Pancreas (tissue), 10 donors: ENCODE data around the gene ITPR3. TPM values are rescaled to one million over a fixed set of nuclear protein-coding genes. Genes with fewer than 3 reads are reported as not detected.

Experiments used
- ATAC-seq, 4 donors: fragments of 200-7000 bp; cut with Tn5 transposase; one replicate each; pipeline versions ENCODE4 v1.8.0 to v1.9.1; 2020; ENCODE audit warnings: mild to moderate bottlenecking in 4 of 4, moderate library complexity in 4 of 4
- DNase-seq, 6 donors: peaks; one replicate each; pipeline ENCODE4 v3.0.0-alpha.2; 2020
- FAIRE-seq: peaks from 2 replicates; lab custom pipeline; 2012; peaks lifted over from hg19 to GRCh38; lab: Jason Lieb, UNC
- H3K27ac ChIP-seq, 4 donors: fragments of 200-600 bp; sonication (generic); 1 replicate in 3 of 4; 2 replicates in 1 of 4; pipeline versions ENCODE4 v1.5.0 to v1.8.0; 2020
- H3K27me3 ChIP-seq, 4 donors: fragments of 200-600 bp; one replicate each; pipeline ENCODE4 v1.8.0; 2021
- H3K36me3 ChIP-seq, 3 donors: fragments of 200-600 bp; sonication (generic) in 1 of 3; one replicate each; pipeline versions ENCODE4 v1.5.0 to v1.8.0; 2020 to 2021
- H3K4me1 ChIP-seq, 3 donors: fragments of 200-600 bp; one replicate each; pipeline ENCODE4 v1.8.0; 2021
- H3K4me3 ChIP-seq, 4 donors: fragments of 200-600 bp; sonication (generic) in 2 of 4; one replicate each; pipeline versions ENCODE4 v1.5.0 to v1.8.0; 2020 to 2021
- H3K9me3 ChIP-seq, 4 donors: fragments of 200-600 bp; one replicate each; pipeline ENCODE4 v1.8.0; 2021
- WGBS, 2 donors: extraction: QIAGEN DNeasy Blood & Tissue Kit; methylation state at CpG; one replicate each; pipeline ENCODE4 v1.1.7; 2013; 5-methylcytosine and 5-hydroxymethylcytosine counted together
- intact Hi-C, 3 donors: fragments of 100-400 bp; cut with DNase I; formaldehyde crosslinking; loops; one replicate each; pipeline versions ENCODE4 v1.11.1 to v1.14.2; 2022
- polyA plus RNA-seq, 2 donors: library from polyadenylated mRNA; stranded (reverse); fragments of 200-250 nt; gene quantifications; one replicate each; pipeline ENCODE4 v1.2.3, GENCODE V29; 2013
- total RNA-seq, 6 donors: library from RNA; stranded (reverse); fragmentation: NEBNext Ultra II Directional in 4 of 6; extraction: Animal tissue kit (Norgen Biotek cat#: 25700) in 4 of 6; gene quantifications; one replicate each; pipeline versions ENCODE4 v1.2.1 to v1.2.4, GENCODE V29; 2021 to 2023
- TF ChIP-seq, protein P1 (sequence below), 4 donors: fragments of 200-600 bp; sonication (generic) in 3 of 4; IDR thresholded peaks; one replicate each; pipeline versions ENCODE4 v1.5.0 to v1.8.0; 2021; ENCODE audit warnings: antibody characterized with exemption in 4 of 4
- donor health status: healthy with polysubstance abuse.
- donor health status: DM: no; HTN: no; CAD: no; lungs with moderate emphysema.
- donor health status: DM: no; HTN: no; CAD: no.
- donor health status: control.
- donor health status: control.
- donor health status: Bipolar disorder and iron deficiency.
- donor health status: DM: yes; HTN: yes; CAD: no.
- donor health status: DM: no; HTN: no; CAD: no.
- donor health status: DM: no; HTN: no; CAD: no.
- donor health status: DM: yes; HTN: yes; CAD: no.

ITPR3 gene
- total and polyA plus RNA-seq, 8 donors = 9.1 to 20.3 (median 12.9) TPM

DNA sequence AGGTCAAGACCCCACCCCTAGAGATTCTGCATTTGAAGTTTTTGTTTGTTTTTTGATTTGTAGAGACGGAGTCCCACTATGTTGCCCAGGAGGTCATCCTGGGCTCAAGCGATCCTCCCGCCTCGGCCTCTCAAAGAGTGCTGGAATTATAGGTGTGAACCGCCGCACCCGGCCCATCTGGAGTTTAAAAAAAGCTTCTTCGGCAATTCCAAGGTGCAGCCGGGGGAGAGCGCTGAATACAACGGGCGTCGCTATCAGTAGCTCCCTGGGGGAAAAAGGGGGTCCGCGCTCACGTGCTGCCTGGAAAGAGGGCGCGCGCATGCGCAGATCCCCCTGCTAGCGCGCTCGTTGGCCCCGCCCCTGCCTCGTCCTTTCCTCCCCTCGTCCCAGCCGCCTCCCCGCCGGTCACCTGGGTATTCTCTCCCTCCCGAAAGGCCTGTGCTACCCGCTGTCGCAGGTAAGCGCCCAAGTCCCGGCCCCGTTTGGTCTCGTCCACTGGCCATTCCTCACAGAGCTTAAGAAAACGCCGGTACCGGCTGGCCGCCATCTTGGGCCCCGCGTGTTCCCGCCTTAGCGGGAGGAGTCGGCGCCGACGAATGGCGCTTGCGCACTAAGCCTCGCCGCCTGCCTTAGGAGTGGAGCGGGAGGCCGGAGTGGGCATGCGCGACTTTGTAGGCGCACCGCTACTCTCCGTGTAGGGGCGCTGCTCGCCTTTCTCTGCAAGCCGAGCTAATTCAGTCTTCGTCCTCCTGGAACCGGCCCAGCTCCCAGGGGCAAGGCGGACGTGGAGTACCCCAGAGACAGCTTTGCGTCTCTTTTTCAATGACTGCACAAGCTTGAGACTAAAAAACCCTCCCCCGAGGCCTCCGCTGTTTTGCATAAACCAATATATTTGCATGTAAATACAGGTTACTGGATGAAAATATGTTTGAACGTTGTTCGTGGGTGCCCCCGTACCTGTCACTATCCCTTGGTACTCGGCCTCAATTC is 90.3 kb downstream of the ITPR3 start, which contains the start of gene UQCC2:
Gene UQCC2, minus strand, starts transcription at position 561 of the 990 bp plus-strand sequence. Its CDS starts 14 bp downstream, at position 547.
- intact Hi-C loops = loop anchor here in 1 of 3 donors (5.0 kb wide), 1 partner anchor 51 kb away; no protein-coding TSS in a partner anchor
- peak; percentile 96 to 100 (median 98) for DNase-seq
- Histone ChIP-seq H3K4me3 (peak within 1 kb of the TSS; percentile 58 to 90 (median 88)), H3K4me1 (peaks cover 12 to 24% (median 14%) of the 10 kb centered on the region in 3 donors), H3K27me3 (no peaks in the 10 kb centered on the region), H3K9me3 (no peaks in the 10 kb centered on the region), H3K27ac (peak within 1 kb of the TSS; percentile 69 to 90 (median 87)), H3K36me3 (no peaks in the 10 kb centered on the region)
- peak; percentile 90 to 96 (median 96) for ATAC-seq
- WGBS, 2 donors = 1% methylated on average over 68 to 73 of the region's 73 CpGs
- no peak for FAIRE-seq
- TF ChIP-seq, protein P1, sequence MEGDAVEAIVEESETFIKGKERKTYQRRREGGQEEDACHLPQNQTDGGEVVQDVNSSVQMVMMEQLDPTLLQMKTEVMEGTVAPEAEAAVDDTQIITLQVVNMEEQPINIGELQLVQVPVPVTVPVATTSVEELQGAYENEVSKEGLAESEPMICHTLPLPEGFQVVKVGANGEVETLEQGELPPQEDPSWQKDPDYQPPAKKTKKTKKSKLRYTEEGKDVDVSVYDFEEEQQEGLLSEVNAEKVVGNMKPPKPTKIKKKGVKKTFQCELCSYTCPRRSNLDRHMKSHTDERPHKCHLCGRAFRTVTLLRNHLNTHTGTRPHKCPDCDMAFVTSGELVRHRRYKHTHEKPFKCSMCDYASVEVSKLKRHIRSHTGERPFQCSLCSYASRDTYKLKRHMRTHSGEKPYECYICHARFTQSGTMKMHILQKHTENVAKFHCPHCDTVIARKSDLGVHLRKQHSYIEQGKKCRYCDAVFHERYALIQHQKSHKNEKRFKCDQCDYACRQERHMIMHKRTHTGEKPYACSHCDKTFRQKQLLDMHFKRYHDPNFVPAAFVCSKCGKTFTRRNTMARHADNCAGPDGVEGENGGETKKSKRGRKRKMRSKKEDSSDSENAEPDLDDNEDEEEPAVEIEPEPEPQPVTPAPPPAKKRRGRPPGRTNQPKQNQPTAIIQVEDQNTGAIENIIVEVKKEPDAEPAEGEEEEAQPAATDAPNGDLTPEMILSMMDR (IDR thresholded peaks at IDR 0.05) = peak; percentile 6 to 53 (median 50)

DNA sequence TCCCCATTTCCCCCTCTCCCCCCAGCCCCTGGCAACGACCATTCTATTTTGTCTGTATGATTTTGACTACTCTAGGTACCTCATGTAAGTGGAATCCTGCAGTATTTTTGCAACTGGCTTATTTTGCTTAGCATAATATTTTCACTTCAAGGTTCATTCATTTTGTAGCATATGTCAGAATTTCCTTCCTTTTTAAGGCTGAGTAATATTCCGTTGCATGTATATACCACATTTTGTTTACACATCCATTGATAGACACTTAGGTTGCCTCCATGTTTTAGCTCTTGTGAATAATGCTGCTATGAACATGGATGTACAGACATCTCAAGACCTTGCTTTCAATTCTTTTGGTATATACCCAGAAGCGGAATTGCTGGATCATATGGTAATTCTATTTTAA is 91.8 kb downstream of the ITPR3 start:
- Histone ChIP-seq H3K27me3 (no peaks in the 10 kb centered on the region), H3K27ac (no peak overlapping the region), H3K9me3 (no peaks in the 10 kb centered on the region), H3K36me3 (no peaks in the 10 kb centered on the region), H3K4me1 (peaks cover 20 to 37% (median 20%) of the 10 kb centered on the region in 3 donors), H3K4me3 (no peak overlapping the region)
- 90 to 91% methylated on average over 3 of the region's 3 CpGs for WGBS, 2 donors
- TF ChIP-seq, protein P1 (IDR thresholded peaks at IDR 0.05) = no peak
- FAIRE-seq (no peak), DNase-seq (no peak), ATAC-seq (no peak)
- intact Hi-C loops = loop anchor here in 1 of 3 donors (5.0 kb wide), 1 partner anchor 49 kb away; no protein-coding TSS in a partner anchor

DNA sequence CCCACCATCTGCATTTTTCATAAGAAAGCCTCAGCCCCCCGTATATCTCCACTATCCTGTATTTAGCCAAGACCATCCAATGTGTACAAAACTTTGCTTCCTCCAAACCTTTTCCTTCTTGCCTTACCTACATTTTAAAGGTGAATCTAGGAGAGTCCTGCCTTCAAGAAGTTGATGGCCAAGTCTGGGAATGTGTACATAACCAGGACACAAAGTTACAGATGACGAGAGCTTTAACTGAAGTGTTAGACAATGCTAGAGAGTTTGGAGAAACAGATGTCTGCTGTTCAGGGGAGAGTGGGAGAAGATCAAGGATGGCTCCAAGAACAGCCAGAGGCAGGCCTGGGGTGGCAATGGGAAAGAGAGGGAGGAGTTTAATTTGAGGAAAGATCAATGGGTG is 92.7 kb downstream of the ITPR3 start:
- H3K9me3 ChIP-seq = no peaks in the 10 kb centered on the region

DNA sequence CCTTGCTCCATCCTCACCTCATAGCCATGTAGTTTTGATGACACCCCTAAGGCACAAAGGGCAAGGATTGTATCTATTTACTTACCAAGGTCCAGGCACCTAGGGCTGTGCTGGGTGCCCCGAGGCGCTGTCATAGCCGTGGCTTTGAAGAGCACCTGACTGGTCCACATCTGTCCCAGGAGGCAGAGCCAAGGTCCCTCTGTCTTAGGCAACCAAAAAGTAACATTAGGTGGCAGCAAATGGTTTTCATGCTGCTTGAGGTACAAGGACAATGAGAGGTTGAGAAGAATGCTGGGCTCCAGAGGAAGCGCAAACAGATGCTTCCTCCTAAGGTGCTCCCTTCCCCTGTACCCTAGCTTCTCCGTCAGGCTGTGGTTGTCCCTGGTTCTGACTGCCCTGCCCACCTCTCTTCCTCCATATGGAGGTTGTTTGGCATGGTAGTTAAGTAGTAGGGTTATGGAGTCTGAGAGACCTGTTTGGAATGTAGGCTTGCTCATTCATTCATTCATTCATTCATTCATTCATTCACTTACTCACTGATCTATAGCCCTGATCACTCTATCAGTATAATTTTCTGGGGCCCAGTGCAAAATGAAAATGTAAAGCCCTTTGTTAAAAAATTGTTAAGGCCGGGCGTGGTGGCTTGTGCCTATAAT is 93.4 kb downstream of the ITPR3 start:
- H3K4me1 ChIP-seq = peaks cover 20 to 50% (median 20%) of the 10 kb centered on the region in 3 donors
- peak in 1 of 4 donors; percentile 5 for ATAC-seq
- H3K27ac ChIP-seq = no peak overlapping the region
- H3K9me3 ChIP-seq = no peaks in the 10 kb centered on the region
- H3K4me3 ChIP-seq = no peak overlapping the region
- intact Hi-C loops = loop anchor here in 1 of 3 donors (5.0 kb wide), 1 partner anchor 48 kb away; no protein-coding TSS in a partner anchor
- TF ChIP-seq, protein P1 (IDR thresholded peaks at IDR 0.05) = no peak
- H3K36me3 ChIP-seq = no peaks in the 10 kb centered on the region
- no peak for FAIRE-seq
- DNase-seq = no peak
- WGBS, 2 donors = 66 to 83% methylated on average over 7 of the region's 7 CpGs
- no peaks in the 10 kb centered on the region for H3K27me3 ChIP-seq

More for the DNA sequence above, 92.7 kb downstream of the ITPR3 start:
- peaks cover 20 to 46% (median 20%) of the 10 kb centered on the region in 3 donors for H3K4me1 ChIP-seq
- 51 to 74% methylated on average over 2 of the region's 2 CpGs for WGBS, 2 donors
- intact Hi-C loops = loop anchor here in 1 of 3 donors (5.0 kb wide), 1 partner anchor 49 kb away; no protein-coding TSS in a partner anchor
- H3K4me3 ChIP-seq = no peak overlapping the region
- H3K27ac ChIP-seq = no peak overlapping the region
- ATAC-seq (no peak), DNase-seq (no peak), FAIRE-seq (no peak)
- H3K27me3 ChIP-seq = no peaks in the 10 kb centered on the region
- H3K36me3 ChIP-seq = no peaks in the 10 kb centered on the region
- TF ChIP-seq, protein P1 (IDR thresholded peaks at IDR 0.05) = no peak
